Suprapubic skin (tissue), 4 donors: Measurements from ENCODE around the gene CKS1B.

Experiments
- EP300 ChIP-seq: sonication (generic); formaldehyde crosslinking; IDR thresholded peaks from one replicate; pipeline ENCODE4 v1.6.1; 2017; ENCODE audit warnings: antibody characterized with exemption
- POLR2A ChIP-seq, 2 donors: fragments of 450-650 bp; IDR thresholded peaks; one replicate each; pipeline ENCODE4 v1.6.1; 2017; ENCODE audit warnings: antibody characterized with exemption in 2 of 2, mild to moderate bottlenecking in 2 of 2, moderate library complexity in 2 of 2
- POLR2AphosphoS5 ChIP-seq, 3 donors: sonication (generic); formaldehyde crosslinking; IDR thresholded peaks; one replicate each; pipeline ENCODE4 v1.6.1; 2017; ENCODE audit warnings: antibody characterized with exemption in 3 of 3
- TF ChIP-seq, protein P1 (sequence below), 2 donors: fragments of 200-600 bp in 1 of 2; fragments of 450-650 bp in 1 of 2; sonication (generic) in 1 of 2; IDR thresholded peaks; one replicate each; pipeline ENCODE4 v1.5.1; 2016 to 2019; ENCODE audit warnings: antibody characterized with exemption in 2 of 2, mild to moderate bottlenecking in 1 of 2, moderate library complexity in 1 of 2

GRCh38 chr1:155004352-155005075, 30.0 kb downstream of the CKS1B start:
- TF ChIP-seq, protein P1, sequence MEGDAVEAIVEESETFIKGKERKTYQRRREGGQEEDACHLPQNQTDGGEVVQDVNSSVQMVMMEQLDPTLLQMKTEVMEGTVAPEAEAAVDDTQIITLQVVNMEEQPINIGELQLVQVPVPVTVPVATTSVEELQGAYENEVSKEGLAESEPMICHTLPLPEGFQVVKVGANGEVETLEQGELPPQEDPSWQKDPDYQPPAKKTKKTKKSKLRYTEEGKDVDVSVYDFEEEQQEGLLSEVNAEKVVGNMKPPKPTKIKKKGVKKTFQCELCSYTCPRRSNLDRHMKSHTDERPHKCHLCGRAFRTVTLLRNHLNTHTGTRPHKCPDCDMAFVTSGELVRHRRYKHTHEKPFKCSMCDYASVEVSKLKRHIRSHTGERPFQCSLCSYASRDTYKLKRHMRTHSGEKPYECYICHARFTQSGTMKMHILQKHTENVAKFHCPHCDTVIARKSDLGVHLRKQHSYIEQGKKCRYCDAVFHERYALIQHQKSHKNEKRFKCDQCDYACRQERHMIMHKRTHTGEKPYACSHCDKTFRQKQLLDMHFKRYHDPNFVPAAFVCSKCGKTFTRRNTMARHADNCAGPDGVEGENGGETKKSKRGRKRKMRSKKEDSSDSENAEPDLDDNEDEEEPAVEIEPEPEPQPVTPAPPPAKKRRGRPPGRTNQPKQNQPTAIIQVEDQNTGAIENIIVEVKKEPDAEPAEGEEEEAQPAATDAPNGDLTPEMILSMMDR (IDR thresholded peaks at IDR 0.05), result no peak
- TF ChIP-seq POLR2A (IDR thresholded peaks at IDR 0.05) (no peak), EP300 (no peak), POLR2AphosphoS5 (IDR thresholded peaks at IDR 0.05) (no peak)
